Measurements from ENCODE around the gene ZGLP1.

ZGLP1 gene

GRCh38 chr19:10325732-10326131 lies 16.1 kb upstream of the ZGLP1 start:
- no peak for DNase-seq

GRCh38 chr19:10321874-10322835 lies 12.5 kb upstream of the ZGLP1 start:
- DNase-seq = no peak

- DNase-seq = no peak
Observed at GRCh38 chr19:10321417-10321797, 11.8 kb upstream of the ZGLP1 start.

GRCh38 chr19:10320602-10321416 lies 11.2 kb upstream of the ZGLP1 start:
- no peak for DNase-seq

- DNase-seq = no peak
Observed at GRCh38 chr19:10318807-10319682, 9.4 kb upstream of the ZGLP1 start.

- DNase-seq = no peak
Observed at GRCh38 chr19:10317857-10318462, 8.3 kb upstream of the ZGLP1 start.

- no peak for DNase-seq
Observed at GRCh38 chr19:10317045-10317856, 7.6 kb upstream of the ZGLP1 start.

- DNase-seq = no peak
Observed at GRCh38 chr19:10316229-10317044, 6.8 kb upstream of the ZGLP1 start.

- peak; percentile 55 for DNase-seq
Observed at GRCh38 chr19:10315335-10316214, 6.0 kb upstream of the ZGLP1 start, which contains the start of gene FDX2. FDX2 (minus strand) TSS chr19:10316015; CDS start chr19:10315996, 19 bp downstream.

GRCh38 chr19:10306327-10306726 lies 3.3 kb downstream of the ZGLP1 start:
- no peak for DNase-seq

GRCh38 chr19:10305139-10305806 lies 4.3 kb downstream of the ZGLP1 start:
- no peak for DNase-seq

GRCh38 chr19:10299545-10300458 lies 9.8 kb downstream of the ZGLP1 start:
- DNase-seq = no peak

- DNase-seq = no peak
Observed at GRCh38 chr19:10295847-10296591, 13.6 kb downstream of the ZGLP1 start.

GRCh38 chr19:10295305-10295846 lies 14.2 kb downstream of the ZGLP1 start:
- DNase-seq = no peak

GRCh38 chr19:10294368-10294697 lies 15.3 kb downstream of the ZGLP1 start:
- DNase-seq = no peak

GRCh38 chr19:10293637-10294367 lies 15.8 kb downstream of the ZGLP1 start:
- no peak for DNase-seq
